Measurements from ENCODE around the gene MOB1A.
"Not testable (repeated sequence)": the region's sequence is repeated elsewhere in the genome, so short reads cannot be mapped to it uniquely, and the experiment has no call there.

The MOB1A gene

GRCh38 chr2:74198461-74199274, 20.0 kb upstream of the MOB1A start, which contains the start of gene MTHFD2:
TSS of gene MTHFD2 (plus strand) at chr2:74198615. CDS start at chr2:74198642, 27 bp downstream.
- peak; percentile 91 for DNase-seq

GRCh38 chr2:74198023-74198460, 19.4 kb upstream of the MOB1A start:
- no peak for DNase-seq

DNA sequence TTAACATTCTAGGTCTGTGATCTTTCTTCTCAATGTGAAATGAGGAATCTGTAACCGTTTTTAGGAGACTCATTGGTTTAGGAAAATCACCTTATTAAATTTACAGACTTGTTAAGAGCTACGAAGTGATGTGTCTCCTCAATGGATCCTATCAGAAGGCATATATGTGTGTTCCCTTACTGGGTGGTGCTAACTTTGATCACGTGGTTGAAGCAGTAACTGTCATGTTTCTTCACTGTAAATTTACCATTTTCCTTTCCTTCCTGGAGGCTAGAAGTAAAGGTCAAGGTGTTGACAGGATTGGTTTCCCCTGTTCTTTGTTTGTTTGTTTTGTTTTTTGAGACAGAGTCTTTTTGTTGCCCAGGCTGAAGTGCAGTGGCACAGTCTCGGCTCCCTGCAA, 18.4 kb upstream of the MOB1A start:
- no peak for DNase-seq

DNA sequence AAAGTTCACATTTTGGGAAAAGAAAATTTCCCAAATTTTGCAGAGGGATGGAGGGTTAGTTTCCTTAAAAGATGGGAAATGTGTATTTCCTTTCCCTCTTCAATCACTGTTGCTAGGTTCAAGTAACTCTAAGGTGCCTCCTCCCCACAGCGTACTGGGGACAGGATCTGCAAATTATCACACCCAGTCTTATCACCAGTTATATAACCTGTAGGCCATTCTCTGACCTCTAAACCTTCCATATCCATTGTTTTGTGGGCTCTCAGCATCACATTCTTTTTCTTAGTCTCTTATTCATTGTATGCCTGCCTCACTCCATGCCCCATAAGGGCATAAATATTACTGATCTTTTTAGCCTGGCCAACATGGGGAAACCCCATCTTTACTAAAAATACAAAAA, 16.1 kb upstream of the MOB1A start:
- DNase-seq: no peak

DNA sequence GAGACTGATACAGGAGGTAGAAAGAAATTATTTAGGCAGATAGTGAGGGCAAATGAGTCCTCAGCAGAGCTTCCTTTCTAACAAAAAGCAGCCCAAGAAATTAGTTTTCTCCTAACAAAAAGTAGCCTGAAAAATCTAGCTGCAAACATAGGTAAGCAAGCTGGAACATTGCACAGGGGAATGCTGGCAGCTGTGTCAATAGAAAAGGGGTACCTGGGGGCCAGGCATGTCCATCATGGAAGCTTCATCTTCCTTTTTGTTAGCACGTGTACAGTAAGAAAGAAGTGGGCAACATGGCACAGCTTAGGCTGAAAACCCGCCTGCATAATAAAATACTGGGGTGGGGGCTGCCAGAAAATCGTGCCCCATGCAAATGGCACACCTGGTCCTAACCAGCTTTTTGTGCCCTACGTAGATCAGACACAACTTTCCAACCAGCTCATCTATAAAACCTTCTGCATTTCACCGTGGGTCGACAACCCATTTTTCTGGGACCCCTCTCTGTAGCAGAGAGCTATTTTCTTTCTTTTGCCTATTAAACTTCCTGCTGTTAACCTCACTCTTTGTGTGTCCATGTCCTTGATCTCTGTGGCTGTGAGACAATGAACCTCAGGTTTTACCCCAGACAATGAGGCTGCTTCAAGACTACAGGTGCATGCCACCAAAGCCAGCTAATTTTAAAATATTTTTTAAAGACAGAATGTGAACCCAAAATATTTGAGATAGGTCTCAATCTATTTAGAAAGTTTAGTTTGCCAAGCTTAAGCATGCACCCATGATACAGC, 13.1 kb upstream of the MOB1A start:
- no peak for DNase-seq

DNA sequence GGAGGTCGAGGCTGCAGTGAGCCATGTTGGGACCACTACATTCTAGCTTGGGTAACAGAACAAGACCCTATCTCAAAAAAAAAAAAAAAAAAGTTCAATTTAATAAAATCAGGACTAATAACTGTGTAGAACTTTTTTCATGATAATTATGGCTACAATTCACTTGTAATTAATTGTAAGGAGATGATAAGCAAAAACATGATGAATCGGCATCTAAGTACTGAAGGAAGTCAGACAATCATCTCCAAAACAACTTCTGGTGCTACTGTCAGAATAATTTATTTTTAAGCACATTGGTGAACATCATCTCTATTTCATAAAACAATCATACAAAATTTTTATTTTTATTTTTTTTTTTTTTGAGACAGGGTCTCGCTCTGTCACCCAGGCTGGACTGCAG, 10.0 kb upstream of the MOB1A start:
- DNase-seq: no peak

- no peak for DNase-seq
These were observed 9.4 kb upstream of the MOB1A start for GRCh38 chr2:74188018-74188601.

DNA sequence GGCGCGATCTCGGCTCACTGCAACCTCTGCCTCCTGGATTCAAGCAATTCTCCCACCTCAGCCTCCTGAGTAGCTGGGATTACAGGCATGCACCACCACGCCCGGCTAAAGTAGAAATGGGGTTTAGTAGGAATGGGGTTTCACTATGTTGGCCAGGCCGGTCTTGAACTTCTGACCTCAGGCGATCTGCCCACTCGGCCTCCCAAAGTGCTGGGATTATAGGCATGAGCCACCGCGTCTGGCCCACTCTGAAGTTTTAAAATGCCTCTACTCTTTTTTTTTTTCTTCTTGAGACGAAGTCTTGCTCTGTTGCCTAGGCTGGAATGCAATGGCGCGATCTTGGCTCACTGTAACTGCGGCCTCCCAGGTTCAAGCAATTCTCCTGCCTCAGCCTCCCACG, 8.0 kb upstream of the MOB1A start:
- not testable (repeated sequence) for DNase-seq

GRCh38 chr2:74186038-74186437, 7.4 kb upstream of the MOB1A start:
- peak; percentile 27 for DNase-seq

DNA sequence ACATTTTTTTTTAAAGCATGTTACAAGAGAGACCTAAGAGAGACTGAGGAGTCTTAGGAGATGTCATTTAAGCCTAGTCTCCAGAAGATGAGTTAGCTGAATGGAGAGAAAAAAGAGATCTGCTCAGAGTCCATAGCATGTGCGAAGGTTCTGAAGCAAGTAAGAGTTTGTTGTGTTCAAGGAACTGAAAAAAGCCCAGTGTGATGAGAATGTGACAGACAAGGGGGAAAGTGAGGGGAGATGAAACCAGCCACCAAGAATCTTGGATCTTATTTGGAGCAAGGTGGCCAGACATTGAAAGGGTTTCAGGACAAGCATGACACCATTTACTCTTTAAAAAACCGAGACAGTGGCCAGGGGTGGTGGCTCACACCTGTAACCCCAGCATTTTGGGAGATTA, 5.2 kb upstream of the MOB1A start:
- DNase-seq: no peak

DNA sequence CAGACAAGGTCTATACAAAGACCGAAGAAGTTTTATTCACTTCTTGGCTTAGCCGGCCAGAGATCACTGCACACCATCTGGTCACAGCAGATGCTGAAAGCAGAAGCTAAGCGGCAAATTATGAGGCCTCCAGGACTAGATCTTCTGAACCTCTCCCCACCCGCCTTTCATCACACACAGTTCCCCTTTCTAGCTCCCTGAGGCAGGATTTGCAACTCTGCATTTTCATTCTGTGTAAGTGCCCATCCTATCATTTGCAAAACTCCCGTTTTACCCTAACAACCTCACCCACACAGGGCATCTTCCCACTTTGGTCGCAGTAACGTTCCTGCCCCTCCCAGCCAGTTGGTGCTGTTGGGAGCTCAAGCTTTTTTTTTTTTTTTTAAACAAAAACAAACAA, 3.1 kb upstream of the MOB1A start:
- no peak for DNase-seq

GRCh38 chr2:74179063-74179865, 585 bp upstream of the MOB1A start:
- DNase-seq: no peak

DNA sequence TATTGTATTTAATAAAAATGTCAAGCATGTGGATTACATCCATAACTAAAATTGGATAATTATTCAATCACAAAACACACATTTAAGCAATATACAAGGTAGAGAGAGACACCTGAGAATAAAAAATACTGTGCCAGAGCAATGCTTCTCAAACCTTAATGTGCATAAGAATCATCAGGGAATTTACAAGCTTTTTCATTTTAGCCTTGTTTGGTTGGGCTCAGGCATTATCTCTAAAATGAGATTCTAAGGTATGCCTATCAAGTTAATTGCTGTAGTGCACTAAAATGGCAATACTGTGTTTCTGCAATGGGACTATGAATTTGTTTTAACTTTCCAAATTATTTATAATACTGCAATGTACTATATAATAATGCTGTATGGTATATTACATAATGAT, 983 bp downstream of the MOB1A start:
- DNase-seq: no peak

GRCh38 chr2:74174909-74175308, 3.8 kb downstream of the MOB1A start:
- no peak for DNase-seq

GRCh38 chr2:74168739-74169138, 9.9 kb downstream of the MOB1A start:
- DNase-seq: no peak

DNA sequence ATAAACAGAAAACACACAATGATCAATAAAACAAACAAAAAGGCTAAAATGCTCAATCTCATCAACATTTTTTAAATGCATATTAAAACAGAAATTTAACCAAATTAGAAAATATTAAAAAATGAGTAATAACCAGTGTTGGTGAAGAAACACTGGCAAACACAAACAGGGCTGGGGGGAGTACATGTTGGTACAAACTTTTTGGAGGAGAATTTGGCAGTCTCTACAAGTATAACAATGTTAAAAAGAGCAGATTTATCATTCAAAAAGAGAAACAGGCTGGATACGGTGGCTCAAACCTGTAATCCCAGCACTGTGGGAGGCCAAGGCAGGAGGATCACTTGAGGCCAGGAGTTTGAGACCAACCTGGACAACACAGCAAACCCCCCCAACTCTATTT, 13.9 kb downstream of the MOB1A start:
- DNase-seq: no peak

DNA sequence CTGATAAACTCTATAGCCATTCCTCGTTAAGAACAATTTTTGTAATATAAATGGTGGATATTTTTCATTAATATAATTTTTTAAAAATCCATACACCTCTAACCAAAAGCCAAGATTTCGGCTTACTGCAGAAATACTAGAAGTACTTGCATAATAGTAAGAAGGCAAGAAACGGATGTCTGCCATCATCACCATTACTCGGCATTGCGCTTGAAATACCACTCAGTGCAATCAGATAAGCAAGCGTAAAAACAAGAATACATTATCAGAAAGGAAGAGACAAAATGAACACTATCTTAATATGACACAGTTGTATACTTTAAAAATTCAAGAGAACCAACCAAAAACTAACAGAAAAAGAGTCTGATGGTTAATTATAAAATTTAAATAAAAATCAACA, 15.7 kb downstream of the MOB1A start:
- no peak for DNase-seq

GRCh38 chr2:74155830-74156229, 22.8 kb downstream of the MOB1A start:
- no peak for DNase-seq

DNA sequence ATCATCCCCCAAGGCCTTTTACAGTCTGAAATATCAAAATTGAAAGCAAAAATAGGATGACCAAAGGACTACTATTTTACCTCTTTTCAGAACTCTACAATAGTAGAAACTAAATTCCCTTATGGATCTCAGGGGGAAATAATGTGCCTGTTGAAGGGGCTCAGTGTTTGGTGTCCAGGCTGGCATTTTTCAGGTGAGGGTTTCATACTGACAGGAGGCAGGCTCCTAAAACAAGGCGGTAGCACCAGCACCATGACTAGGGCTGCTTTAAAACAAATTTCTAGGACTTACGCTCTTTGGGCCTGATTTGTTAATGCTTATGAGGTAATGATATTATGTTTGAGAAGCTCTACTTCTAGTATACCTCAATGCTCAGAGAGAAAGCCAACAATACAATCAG, 25.7 kb downstream of the MOB1A start:
- DNase-seq: no peak

DNA sequence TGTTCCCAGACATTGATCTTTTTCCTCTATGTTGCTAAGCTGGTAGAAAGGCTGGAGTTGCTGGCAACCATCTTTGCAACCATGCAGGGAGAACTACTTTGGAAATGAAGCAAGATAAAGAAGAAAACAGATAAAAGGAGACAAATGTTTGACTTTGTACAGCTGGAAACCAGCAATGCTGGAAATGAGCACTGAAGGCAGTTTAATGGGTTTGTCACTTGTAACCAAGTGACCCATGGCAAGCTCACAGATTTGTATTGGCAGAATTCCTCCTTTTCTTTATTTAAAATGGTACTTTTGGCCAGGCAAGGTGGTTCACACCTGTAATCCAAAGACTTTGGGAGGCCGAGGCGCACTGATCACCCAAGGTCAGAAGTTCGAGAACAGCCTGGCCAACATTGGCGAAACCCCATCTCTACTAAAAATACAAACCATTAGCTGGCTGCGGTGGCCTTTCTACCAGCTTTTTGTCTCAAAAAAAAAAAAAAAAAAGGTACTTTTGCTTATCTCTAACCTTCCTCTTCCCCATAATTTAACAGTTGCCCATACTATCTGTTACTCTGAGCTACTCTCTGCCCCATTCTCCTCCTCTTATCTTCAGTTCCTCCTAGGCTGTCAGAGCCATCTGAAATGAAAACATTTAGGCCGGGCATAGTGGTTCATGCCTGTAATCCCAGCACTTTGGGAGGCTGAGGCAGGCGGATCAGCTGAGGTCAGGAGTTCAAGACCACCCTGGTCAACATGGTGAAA, 28.9 kb downstream of the MOB1A start:
- DNase-seq: no peak

GRCh38 chr2:74149247-74149525, 29.5 kb downstream of the MOB1A start:
- DNase-seq: no peak

- DNase-seq: no peak
These were observed 30.0 kb downstream of the MOB1A start for GRCh38 chr2:74148457-74149246.
